GM03348 (cell line): ENCODE results near the gene HK3.

Experiments
- DNase-seq: peaks from one replicate; pipeline ENCODE4 v3.0.0; 2012; ENCODE audit warnings: low spot score

HK3 gene

GRCh38 chr5:176902102-176902814 lies 3.1 kb upstream of the HK3 start:
- no peak for DNase-seq

GRCh38 chr5:176901260-176902101 lies 2.3 kb upstream of the HK3 start:
- DNase-seq: no peak

DNA sequence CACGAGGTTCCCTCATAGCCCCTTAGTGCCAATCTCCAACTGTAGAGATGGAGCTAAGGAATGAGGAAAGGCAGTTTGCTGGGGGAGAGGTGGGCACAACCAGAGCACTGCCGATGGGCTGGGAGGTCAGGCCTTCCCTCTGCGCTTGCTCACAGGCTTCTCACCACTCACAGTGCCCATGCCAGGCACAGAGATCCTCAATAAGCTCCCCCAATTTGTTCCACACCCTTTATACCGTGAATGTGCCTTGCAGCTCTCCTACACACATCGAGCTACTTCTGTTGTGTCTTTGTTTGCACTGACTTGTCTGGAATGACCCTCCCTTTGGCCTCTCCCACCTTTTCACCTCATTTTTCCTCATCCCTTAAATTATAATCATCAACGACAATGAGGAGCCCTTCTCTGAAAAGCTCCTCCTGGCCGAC lies 1.6 kb upstream of the HK3 start:
- DNase-seq: no peak

GRCh38 chr5:176899946-176900779 lies 1.0 kb upstream of the HK3 start:
- DNase-seq: no peak

DNA sequence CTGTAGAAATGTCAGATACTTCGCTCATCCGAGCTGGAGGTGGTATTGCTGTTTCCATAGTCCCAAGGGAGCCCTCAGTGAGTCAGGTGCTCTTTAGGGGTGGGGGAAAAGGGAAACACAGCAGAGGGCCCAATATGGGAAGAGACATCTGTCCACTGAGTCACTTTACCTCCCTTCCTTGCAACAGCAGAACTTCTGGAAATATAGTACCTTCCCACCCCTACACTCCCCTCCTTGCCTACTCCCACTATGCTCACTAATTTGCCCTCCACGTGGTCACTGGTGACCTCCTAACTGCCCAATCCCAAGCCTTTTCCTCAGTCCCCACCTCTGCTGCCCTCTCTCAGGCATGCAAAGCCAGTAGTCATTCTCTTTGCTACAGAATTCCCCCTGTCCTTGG lies 1.9 kb downstream of the HK3 start:
- no peak for DNase-seq

DNA sequence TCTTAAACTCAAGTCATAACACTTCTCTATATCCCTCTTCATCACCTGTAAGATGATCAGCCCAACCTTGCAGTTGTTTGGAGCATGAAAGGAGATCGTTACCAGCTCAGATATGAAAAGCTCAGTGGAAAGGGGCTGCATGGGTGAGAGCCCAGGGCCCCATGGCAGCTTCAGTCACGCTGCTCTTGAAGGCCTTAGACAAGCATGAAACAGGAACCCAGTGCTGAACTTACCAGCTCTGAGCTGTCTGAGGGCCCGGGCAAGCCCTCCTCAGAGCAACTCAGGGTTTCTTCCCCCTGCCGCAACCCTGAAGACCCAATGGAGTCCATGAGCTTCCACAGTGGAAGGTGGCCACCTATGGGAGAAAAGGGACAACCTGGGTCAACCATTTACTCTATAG lies 3.3 kb downstream of the HK3 start:
- DNase-seq: no peak

- no peak for DNase-seq
These were observed 4.8 kb downstream of the HK3 start for GRCh38 chr5:176894298-176894697.

DNA sequence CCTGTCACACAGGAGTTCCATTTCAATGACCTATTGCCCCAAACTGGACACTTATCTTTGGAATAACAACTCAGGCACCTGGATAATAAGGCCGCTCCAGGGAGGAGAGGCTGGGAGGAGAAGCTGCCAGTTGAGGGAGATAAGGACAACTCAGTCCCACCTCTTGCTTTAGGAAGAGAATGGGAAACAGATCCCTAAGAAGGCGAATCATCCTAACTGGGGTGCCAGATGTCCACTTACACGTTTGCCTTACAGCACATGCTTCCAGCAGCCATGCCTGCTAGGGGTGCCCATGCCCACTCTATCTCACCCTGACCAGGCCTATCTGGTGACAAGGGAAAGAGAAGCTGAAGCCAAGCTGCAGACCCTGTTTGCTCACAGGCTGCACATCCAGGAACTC lies 6.5 kb downstream of the HK3 start:
- DNase-seq: no peak

DNA sequence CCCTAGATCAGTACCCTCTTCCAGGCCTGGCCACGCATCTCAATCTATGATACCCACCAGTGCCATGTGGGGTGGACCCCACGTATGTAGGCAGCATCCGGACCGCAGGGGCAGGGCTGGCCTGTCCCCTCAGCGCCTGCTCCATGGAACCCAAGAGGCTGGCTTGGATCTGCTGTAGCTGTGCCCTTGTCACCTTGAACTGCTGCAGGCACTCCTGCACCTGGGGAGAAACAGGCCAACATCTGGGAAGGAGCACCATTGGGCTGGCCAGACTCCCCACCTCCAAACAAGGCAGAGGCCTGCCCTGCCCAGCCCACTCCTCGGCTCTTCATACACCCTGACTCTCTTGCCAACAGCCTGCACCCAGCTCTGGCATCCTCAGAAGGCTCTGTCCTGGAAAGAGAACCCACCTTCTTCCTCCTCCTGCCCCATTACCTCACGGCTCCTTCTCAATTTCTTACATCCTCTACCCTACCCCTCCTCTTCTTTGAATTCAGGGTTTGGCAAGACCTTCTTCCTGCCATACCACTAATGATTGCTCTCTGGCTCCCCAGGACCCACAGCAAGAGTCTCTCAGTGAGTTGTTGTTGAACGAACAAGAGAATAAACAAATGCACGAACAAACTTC lies 7.7 kb downstream of the HK3 start:
- no peak for DNase-seq

DNA sequence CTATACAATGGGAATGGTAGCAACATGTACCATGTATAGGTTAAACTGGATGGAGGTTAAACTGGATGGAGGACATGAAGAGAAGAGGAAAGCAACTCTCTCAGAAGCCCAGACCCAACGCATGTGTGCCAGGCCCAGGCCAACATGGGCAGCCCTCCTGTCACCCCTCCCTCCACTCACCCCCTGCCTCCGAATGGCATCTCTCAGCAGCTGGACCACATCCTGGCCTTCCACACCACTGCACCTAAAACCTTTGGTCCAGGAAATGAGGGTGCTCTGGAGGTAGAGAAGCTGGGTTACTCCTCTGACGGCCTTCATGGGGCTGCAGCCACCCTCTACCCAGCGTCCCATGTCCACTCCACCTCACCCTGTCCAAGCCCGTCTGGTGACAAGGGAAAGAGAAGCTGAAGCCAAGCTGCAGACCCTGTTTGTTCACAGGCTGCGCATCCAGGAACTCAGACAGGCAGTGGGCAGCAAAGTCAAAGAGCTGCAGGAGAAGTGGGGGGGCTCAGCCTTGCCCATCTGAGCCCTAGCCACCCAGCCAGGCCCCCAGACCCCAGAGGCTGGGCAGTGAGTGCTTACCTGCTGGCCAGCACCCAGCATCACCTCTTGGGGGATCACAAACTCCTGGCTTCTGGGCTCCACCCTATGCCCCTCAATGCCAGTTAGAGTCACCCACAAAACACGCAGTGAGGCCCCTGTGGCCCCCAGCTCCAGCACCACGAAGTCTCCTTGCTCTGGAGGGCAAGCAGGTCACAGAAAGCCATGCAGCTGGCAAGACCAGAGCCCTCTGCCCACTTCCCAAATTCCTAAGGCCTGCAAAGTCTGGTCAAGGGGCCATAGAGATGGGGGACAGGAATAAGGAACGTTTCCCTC lies 8.5 kb downstream of the HK3 start:
- DNase-seq: no peak

DNA sequence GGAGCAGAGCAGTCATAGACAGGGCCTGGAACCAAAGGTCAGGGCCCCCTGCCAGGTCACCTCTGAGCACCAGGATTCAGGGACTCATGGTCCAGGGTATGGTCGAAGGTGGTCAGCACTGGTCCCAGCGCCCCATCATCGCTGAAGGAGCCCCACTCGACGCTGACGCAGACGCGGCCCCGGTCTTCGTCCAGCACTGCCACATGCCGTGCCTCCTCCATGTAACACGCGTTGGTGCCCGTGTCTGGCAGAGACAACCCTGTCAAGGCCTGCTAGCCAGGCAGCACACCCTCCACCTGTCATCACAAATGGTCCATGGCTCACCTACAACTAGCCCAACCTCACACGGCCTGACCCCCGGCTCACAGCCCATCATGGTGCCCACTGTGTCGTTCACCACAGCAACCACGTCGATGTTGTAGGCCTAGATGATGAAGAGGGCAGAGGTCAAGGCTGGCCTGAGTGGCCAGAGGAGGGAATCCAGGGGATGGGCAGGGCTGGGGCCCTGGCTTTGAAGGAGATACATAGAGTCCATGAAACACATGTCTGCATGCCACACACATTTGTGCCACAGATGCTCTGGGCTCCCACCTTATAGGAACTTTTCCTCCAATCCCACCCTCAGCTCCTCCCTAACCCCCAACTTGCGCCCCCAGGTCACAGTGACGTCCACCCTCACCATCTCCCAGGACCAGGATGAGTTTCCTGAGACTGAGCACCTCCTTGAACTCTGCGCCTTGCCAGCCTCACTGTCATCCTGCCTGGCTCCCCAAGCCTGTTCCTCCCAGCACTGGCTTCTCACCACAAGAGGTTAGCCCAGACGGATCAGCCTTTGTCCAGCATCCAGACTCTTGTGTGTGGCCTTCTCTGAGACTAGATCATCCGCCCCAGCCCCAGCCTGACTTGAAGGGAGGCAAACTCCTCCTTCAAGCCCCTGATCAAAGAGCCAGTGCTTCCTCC lies 9.5 kb downstream of the HK3 start:
- no peak for DNase-seq

DNA sequence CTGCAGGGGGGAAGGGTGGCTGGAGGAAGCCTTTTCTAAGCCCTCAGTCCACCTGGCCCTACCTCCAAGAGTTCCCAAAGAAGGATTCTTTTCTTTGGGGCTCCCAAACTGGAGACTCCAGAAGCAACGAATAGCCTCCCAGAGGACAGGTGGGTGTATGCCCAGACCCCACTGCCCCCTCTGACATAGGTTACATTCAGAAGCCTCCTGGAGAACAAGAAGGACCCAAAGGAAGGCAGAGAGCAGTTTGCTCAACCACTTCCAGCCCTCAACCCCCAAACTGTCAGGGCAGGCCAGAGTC lies 10.3 kb downstream of the HK3 start:
- DNase-seq: no peak

DNA sequence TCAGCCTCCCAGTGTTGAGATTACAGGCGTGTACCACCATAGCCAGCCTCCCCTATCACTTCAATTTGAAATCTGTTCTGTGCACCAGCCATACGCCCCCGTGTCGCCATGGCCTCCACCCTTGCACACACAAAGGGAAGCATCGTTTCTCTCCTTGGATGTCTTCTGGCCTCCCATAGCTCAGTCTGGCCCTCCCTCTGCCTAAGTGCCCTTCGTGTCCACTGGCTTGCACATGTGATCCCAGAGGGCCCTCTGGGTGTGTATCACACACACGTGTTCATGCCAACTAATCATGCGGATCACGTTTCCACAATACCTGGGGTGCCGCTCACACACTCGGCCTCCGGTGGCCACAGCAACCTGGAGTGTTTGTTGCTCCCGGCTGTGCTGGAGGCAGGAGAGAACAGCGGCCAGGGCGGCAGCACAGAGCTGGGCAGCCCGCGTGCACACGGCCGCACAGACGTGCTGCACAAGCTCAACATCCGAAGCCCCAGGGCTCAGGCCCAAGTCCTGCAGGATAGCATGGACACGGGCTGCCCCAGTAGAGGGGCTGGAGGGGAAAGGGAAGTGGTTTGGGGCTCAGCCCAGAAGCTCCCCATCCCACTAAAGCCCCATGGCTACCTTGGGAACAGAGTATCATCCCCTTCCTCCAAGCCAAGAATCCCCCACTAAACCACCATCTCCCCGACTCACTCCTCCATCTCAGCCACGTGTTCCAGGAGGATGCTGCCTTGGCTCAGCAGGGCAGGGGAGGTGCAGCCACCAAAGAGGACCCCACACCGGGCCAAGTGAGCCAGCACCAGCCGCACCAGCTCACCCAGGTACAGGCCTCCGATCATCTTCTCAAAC lies 10.9 kb downstream of the HK3 start:
- peak; percentile 2 for DNase-seq

GRCh38 chr5:176887252-176887849 lies 11.8 kb downstream of the HK3 start:
- DNase-seq: no peak

GRCh38 chr5:176886336-176887251 lies 12.6 kb downstream of the HK3 start:
- no peak for DNase-seq

GRCh38 chr5:176884571-176884890 lies 14.6 kb downstream of the HK3 start:
- DNase-seq: no peak

DNA sequence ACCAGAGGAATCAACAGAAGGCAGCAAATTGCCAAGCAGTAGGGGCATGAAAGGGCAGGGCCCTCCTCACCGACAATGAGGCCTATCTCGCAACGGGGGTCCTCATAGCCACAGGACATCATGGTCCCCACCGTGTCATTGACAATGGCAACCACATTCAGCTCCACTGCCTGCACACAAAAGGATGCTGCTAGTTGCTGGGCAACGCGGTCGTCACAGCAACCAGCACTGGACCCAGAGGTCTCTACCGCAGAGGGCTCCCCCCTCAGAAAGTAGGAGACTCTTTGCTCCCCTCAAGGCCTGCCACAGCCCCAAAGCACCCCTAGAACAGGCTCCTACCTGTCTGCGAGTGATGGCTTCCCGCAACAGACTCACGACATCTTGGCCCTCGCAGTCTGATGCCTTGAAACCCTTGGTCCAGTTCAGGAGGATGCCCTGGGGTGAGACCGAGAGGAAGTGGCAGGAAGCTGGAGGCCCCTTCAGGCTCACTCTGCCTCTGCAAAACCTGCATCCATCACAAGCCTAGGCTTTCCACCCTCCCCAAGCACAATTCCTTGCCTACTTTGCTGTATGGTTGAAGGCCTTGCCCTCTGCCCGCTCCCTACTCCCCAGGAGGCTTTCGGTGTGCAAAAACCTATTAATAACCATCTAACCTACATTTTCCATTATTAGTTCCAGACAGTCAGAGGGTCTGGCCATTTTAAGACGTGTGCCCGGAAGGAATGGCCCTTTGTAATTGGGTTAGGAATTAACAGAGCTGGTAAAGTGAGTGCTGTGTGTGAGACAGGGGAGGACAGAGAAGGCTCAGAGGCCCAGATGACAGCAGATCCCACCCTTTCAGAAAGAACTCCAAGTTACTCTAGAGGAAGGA lies 15.2 kb downstream of the HK3 start:
- no peak for DNase-seq
